Kidney (tissue), 14 donors: Measurements from ENCODE around the gene SOBP. TPM values are rescaled to one million over a fixed set of nuclear protein-coding genes. Genes with fewer than 3 reads are reported as not detected.

Experiments
- DNase-seq, 5 donors: peaks; one replicate each; pipeline ENCODE4 v3.0.0-alpha.2; 2013 to 2020
- FAIRE-seq: peaks from 2 replicates; lab custom pipeline; 2012; peaks lifted over from hg19 to GRCh38; lab: Jason Lieb, UNC
- H3K27ac ChIP-seq, 2 donors: one replicate each; pipeline ENCODE4 v1.7.0; 2013; ENCODE audit warnings: low read depth in 2 of 2, low read length in 2 of 2, inconsistent platforms in 1 of 2
- H3K27me3 ChIP-seq: one replicate; pipeline ENCODE4 v1.7.1; 2013; ENCODE audit warnings: low read length, inconsistent platforms; ENCODE audit not compliant: control insufficient read depth, insufficient read depth
- H3K36me3 ChIP-seq, 3 donors: one replicate each; pipeline versions ENCODE4 v1.7.0 to v1.7.1; 2013; ENCODE audit warnings: low read length in 3 of 3, control low read depth in 1 of 3, inconsistent platforms in 1 of 3; ENCODE audit not compliant: insufficient read depth in 3 of 3, control insufficient read depth in 2 of 3
- H3K4me1 ChIP-seq, 3 donors: one replicate each; pipeline versions ENCODE4 v1.7.0 to v1.7.1; 2013; ENCODE audit warnings: low read length in 3 of 3, inconsistent platforms in 1 of 3, low read depth in 1 of 3; ENCODE audit not compliant: control insufficient read depth in 2 of 3, insufficient read depth in 2 of 3
- H3K4me3 ChIP-seq, 3 donors: one replicate each; pipeline versions ENCODE4 v1.7.0 to v1.8.1; 2013; ENCODE audit warnings: low read length in 3 of 3, control low read depth in 1 of 3, inconsistent platforms in 1 of 3
- H3K9ac ChIP-seq, 3 donors: one replicate each; pipeline versions ENCODE4 v1.7.0 to v1.7.1; 2013; ENCODE audit warnings: low read length in 3 of 3, control low read depth in 1 of 3, inconsistent platforms in 1 of 3
- H3K9me3 ChIP-seq, 3 donors: one replicate each; pipeline versions ENCODE4 v1.7.0 to v1.7.1; 2013; ENCODE audit warnings: low read length in 3 of 3, control low read depth in 1 of 3, inconsistent platforms in 1 of 3; ENCODE audit not compliant: control insufficient read depth in 2 of 3, insufficient read depth in 1 of 3
- intact Hi-C: fragments of 100-400 bp; cut with DNase I; formaldehyde crosslinking; loops from one replicate; pipeline ENCODE4 v1.11.1; 2022
- polyA plus RNA-seq: library from polyadenylated mRNA; stranded (reverse); fragments of 350-450 nt; fragmentation: Illumina TruSeq; extraction: RNeasy Lipid Tissue Mini Kit (QIAGEN cat#74804); gene quantifications from one replicate; pipeline ENCODE4 v1.2.3, GENCODE V29; 2014; ENCODE audit warnings: low read depth, low replicate concordance; ENCODE audit not compliant: insufficient read depth
- total RNA-seq: library from RNA; stranded (reverse); fragmentation: NEBNext Ultra II Directional; extraction: Animal tissue kit (Norgen Biotek cat#: 25700); gene quantifications from one replicate; pipeline ENCODE4 v1.2.1, GENCODE V29; 2021
- TF ChIP-seq, protein P1 (sequence below): IDR thresholded peaks from 3 replicates; pipeline ENCODE4 v1.5.1; 2012; ENCODE audit warnings: mild to moderate bottlenecking, moderate library complexity, borderline replicate concordance; ENCODE audit not compliant: insufficient read depth; ENCODE audit errors: extremely low read depth
- donor health status: control.
- donor health status: control.
- donor health status: control.
- donor health status: control.
- donor health status: control.
- donor health status: DM: yes; HTN: yes; CAD: no.
- donor health status: Normal renal cell carcinoma (clear cell type).

Gene SOBP
- total and polyA plus RNA-seq, 2 donors from 2014 or later, result 5.4 to 9.5 TPM

DNA sequence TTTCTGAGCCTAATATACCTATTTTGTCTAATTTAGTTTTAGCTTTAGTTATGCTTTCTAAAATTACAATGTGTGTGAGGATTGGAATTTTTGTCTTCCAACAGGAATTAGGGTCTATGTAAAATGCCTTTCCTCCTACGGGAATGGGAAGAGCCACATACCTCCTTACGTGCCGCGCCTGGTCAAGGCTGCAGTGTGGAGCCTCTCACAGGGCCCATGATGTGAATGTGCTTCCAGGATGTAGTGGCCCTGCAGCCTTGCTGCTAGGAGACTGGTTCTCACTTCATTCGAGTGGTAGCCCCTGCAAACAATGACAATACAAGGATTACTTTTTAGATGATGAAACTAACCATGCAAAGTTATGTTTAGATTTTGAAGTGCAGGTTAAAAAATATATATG is 110.2 kb downstream of the SOBP start:
- Histone ChIP-seq H3K4me1 (peaks cover 0 to 19% (median 3%) of the 10 kb centered on the region in 3 donors), H3K9me3 (no peaks in the 10 kb centered on the region), H3K27ac (no peak overlapping the region), H3K9ac (no peak overlapping the region), H3K36me3 (no peaks in the 10 kb centered on the region), H3K4me3 (no peak overlapping the region), H3K27me3 (no peaks in the 10 kb centered on the region)
- FAIRE-seq, result no peak
- intact Hi-C loops, result no loop called here
- DNase-seq, result no peak
- TF ChIP-seq, protein P1, sequence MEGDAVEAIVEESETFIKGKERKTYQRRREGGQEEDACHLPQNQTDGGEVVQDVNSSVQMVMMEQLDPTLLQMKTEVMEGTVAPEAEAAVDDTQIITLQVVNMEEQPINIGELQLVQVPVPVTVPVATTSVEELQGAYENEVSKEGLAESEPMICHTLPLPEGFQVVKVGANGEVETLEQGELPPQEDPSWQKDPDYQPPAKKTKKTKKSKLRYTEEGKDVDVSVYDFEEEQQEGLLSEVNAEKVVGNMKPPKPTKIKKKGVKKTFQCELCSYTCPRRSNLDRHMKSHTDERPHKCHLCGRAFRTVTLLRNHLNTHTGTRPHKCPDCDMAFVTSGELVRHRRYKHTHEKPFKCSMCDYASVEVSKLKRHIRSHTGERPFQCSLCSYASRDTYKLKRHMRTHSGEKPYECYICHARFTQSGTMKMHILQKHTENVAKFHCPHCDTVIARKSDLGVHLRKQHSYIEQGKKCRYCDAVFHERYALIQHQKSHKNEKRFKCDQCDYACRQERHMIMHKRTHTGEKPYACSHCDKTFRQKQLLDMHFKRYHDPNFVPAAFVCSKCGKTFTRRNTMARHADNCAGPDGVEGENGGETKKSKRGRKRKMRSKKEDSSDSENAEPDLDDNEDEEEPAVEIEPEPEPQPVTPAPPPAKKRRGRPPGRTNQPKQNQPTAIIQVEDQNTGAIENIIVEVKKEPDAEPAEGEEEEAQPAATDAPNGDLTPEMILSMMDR, result no peak

DNA sequence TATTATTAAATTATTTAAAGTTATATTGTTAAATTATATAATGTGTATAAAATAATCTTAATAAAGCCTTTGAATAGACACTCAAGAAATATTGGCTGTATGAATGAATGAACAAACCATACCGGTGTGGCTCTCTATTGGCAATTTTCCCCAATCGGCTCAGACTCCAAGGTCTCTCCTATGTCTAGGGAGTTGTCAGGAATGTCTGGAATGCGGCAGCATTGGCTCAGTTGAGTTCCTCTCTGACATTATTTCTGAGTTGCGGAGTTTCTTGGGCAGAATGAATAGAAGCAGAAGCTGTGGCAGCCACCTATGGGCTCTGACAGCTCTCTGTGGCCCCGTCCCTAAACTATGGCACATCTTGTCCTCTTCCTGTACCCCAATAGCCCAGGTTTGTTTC is 111.0 kb downstream of the SOBP start:
- DNase-seq, result peak in 3 of 5 donors; percentile 58 to 89 (median 81)
- FAIRE-seq, result no peak
- TF ChIP-seq, protein P1, result no peak
- Histone ChIP-seq H3K4me3 (no peak overlapping the region), H3K27me3 (no peaks in the 10 kb centered on the region), H3K4me1 (peaks cover 0 to 19% (median 3%) of the 10 kb centered on the region in 3 donors), H3K9me3 (no peaks in the 10 kb centered on the region), H3K9ac (no peak overlapping the region), H3K36me3 (no peaks in the 10 kb centered on the region), H3K27ac (no peak overlapping the region)
- intact Hi-C loops, result no loop called here

DNA sequence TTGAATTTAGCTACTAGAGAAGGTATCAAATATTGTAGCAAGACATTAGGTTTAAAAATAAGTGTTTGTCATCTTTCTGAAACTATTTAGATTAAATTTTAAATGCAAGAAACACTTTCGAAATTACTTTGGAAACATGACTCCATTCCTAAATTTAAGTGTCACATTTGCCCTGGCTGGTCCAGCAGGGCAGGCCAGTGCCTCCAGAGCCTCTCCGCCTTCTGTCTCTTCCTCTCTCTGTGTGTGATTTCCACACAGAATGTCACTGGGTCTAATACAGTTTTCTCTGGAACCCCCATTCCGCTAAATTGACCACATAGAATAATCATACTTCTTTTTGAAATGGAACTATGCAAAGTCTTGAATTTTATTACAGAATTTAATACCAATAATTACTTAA is 111.5 kb downstream of the SOBP start:
- no peak overlapping the region for H3K9ac ChIP-seq
- no peaks in the 10 kb centered on the region for H3K9me3 ChIP-seq
- H3K27ac ChIP-seq, result no peak overlapping the region
- TF ChIP-seq, protein P1, result no peak
- H3K4me3 ChIP-seq, result no peak overlapping the region
- H3K27me3 ChIP-seq, result no peaks in the 10 kb centered on the region
- DNase-seq (no peak), FAIRE-seq (no peak)
- no peaks in the 10 kb centered on the region for H3K36me3 ChIP-seq
- peaks cover 0 to 19% (median 3%) of the 10 kb centered on the region in 3 donors for H3K4me1 ChIP-seq
- intact Hi-C loops, result no loop called here
